Measurements from ENCODE around the gene TMPRSS4.

DNA sequence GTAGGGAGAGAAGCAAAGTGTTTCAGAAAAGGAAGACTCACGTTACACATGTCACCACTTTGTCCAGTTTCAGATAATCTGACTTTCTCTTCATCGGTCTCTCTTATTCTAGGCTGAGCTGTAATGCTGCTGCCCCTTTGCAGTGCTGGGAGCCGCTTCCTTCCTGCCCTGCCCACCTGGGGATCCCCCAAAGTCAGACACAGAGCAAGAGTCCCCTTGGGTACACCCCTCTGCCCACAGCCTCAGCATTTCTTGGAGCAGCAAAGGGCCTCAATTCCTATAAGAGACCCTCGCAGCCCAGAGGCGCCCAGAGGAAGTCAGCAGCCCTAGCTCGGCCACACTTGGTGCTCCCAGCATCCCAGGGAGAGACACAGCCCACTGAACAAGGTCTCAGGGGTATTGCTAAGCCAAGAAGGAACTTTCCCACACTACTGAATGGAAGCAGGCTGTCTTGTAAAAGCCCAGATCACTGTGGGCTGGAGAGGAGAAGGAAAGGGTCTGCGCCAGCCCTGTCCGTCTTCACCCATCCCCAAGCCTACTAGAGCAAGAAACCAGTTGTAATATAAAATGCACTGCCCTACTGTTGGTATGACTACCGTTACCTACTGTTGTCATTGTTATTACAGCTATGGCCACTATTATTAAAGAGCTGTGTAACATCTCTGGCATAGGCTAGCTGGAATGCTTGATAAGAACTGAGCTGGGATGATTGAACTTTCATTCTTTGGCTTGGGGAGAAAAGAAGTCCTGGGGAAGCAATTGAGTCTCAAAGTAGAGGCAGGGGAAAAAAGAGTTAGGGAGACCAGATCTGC, 41.1 kb downstream of the TMPRSS4 start:
- TF ChIP-seq POLR2A (IDR thresholded peaks at IDR 0.05) = no peak
- TF ChIP-seq, protein P1, sequence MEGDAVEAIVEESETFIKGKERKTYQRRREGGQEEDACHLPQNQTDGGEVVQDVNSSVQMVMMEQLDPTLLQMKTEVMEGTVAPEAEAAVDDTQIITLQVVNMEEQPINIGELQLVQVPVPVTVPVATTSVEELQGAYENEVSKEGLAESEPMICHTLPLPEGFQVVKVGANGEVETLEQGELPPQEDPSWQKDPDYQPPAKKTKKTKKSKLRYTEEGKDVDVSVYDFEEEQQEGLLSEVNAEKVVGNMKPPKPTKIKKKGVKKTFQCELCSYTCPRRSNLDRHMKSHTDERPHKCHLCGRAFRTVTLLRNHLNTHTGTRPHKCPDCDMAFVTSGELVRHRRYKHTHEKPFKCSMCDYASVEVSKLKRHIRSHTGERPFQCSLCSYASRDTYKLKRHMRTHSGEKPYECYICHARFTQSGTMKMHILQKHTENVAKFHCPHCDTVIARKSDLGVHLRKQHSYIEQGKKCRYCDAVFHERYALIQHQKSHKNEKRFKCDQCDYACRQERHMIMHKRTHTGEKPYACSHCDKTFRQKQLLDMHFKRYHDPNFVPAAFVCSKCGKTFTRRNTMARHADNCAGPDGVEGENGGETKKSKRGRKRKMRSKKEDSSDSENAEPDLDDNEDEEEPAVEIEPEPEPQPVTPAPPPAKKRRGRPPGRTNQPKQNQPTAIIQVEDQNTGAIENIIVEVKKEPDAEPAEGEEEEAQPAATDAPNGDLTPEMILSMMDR (IDR thresholded peaks at IDR 0.05) = no peak

All from testis (tissue), 2 donors.